Activated naive CD4-positive, alpha-beta T cell treated with anti-CD3 and anti-CD28 coated beads, Interleukin-2, amount 10 ng/mL, durations not matched to agents 7 days and 5 days (primary cell): ENCODE measurements around the gene GP1BA.

Experiments used
- CTCF ChIA-PET: fragments of 350-600 bp; sonication (Branson Sonifier 250); formaldehyde crosslinking; loops from one replicate; lab custom pipeline; 2021; ENCODE audit warnings: antibody characterized with exemption; lab: Charles Lee
- DNase-seq: peaks from one replicate; pipeline ENCODE4 v3.0.0-alpha.2; 2020
- H3K27ac Mint-ChIP-seq: one replicate; pipeline ENCODE4 v1.8.0; 2021; ENCODE audit warnings: mild to moderate bottlenecking, moderate library complexity, mixed read lengths
- H3K27me3 Mint-ChIP-seq: one replicate; pipeline ENCODE4 v1.8.0; 2021; ENCODE audit warnings: mild to moderate bottlenecking, mixed read lengths
- H3K36me3 Mint-ChIP-seq: one replicate; pipeline ENCODE4 v1.8.0; 2021; ENCODE audit warnings: mixed read lengths
- H3K4me1 Mint-ChIP-seq: one replicate; pipeline ENCODE4 v1.8.0; 2021; ENCODE audit warnings: mixed read lengths
- H3K4me3 Mint-ChIP-seq: one replicate; pipeline ENCODE4 v1.8.0; 2021; ENCODE audit warnings: mild to moderate bottlenecking, moderate library complexity, mixed read lengths
- H3K9me3 Mint-ChIP-seq: one replicate; pipeline ENCODE4 v1.8.0; 2021; ENCODE audit warnings: mixed read lengths

GP1BA gene

GRCh38 chr17:4931963-4932362, at the start of gene GP1BA:
Gene GP1BA (plus strand): TSS chr17:4932277. CDS start chr17:4932605, 328 bp downstream.
- peak within 1 kb of the TSS; percentile 20 for H3K27ac Mint-ChIP-seq
- peaks cover 29% of the 10 kb centered on the region for H3K36me3 Mint-ChIP-seq
- no peaks in the 10 kb centered on the region for H3K9me3 Mint-ChIP-seq
- no peak for DNase-seq
- CTCF ChIA-PET, result no interaction called here
- H3K4me3 Mint-ChIP-seq, result no peak within 1 kb of the TSS
- H3K4me1 Mint-ChIP-seq, result peaks cover 25% of the 10 kb centered on the region
- peaks cover 8% of the 10 kb centered on the region for H3K27me3 Mint-ChIP-seq

DNA sequence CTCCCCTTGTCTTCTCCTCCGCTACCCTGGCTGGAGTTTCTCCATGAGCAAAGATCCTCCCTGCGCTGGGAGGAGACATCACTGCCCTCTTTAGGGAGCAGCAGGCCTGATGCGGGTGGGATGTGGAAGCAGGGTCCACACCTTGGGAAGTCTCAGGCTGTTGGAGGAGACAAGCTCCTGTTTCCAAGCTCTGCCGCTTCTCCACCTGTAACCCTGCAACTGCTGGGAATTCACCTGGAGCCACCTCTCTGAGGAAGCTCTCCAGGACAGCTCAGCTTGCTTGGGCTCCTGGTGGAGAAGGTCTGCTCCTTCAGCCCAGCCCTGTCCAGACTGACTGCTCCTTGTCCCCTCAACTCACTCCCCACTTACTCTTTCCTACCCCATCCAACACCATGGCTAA, 47.6 kb upstream of the GP1BA start:
- peaks cover 3% of the 10 kb centered on the region for H3K4me1 Mint-ChIP-seq
- no peak overlapping the region for H3K4me3 Mint-ChIP-seq
- no peaks in the 10 kb centered on the region for H3K9me3 Mint-ChIP-seq
- H3K27me3 Mint-ChIP-seq, result no peaks in the 10 kb centered on the region
- no peak overlapping the region for H3K27ac Mint-ChIP-seq
- no peak for DNase-seq
- CTCF ChIA-PET, result interaction anchor here (0.8 to 1.3 kb wide), 3 partner anchors 9 to 152 kb away, joined by 3 to 4 read pairs (median 3); no protein-coding TSS in a partner anchor
- peaks cover 33% of the 10 kb centered on the region for H3K36me3 Mint-ChIP-seq

DNA sequence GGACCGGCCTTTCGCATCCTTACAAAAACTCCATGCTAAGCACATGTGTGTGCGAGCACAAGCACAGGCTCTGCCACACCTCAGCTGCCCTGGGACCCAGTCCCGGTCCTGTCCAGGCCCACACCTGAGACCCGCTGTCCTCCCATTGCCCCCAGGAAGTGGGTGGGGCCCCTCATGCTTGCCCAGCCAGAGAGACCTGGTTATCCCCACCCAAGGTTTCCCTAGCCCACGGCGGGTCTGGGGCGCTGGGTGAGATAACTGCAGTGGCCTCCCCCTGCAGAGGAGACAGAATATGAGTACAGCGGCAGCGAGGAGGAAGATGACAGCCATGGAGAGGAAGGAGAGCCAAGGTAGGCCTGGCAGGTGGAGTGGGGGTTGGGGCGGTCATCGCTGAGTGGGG, 45.2 kb upstream of the GP1BA start:
- H3K27me3 Mint-ChIP-seq, result no peaks in the 10 kb centered on the region
- no peak overlapping the region for H3K4me3 Mint-ChIP-seq
- no peak overlapping the region for H3K27ac Mint-ChIP-seq
- peaks cover 41% of the 10 kb centered on the region for H3K36me3 Mint-ChIP-seq
- peaks cover 3% of the 10 kb centered on the region for H3K4me1 Mint-ChIP-seq
- DNase-seq, result no peak
- no peaks in the 10 kb centered on the region for H3K9me3 Mint-ChIP-seq
- CTCF ChIA-PET, result interaction anchor here (1.9 kb wide), 1 partner anchor 177 kb away, joined by 4 read pairs; the partner anchor contains the start of gene ARRB2

DNA sequence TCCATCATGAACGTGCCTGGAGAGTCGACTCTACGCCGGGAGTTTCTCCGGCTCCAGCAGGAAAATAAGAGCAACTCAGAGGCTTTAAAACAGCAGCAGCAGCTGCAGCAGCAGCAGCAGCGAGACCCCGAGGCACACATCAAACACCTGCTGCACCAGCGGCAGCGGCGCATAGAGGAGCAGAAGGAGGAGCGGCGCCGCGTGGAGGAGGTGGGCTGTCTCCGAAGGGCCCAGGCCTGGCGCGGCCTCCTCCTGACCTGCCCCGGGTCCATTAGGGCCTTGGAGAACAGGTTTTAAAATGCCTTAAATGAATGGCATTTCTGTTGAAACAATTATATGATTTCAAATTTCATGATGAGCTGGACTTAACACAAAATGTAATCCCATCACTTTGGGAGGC, 44.5 kb upstream of the GP1BA start:
- Mint-ChIP-seq H3K4me1 (peaks cover 3% of the 10 kb centered on the region), H3K27ac (no peak overlapping the region), H3K27me3 (no peaks in the 10 kb centered on the region), H3K36me3 (peaks cover 40% of the 10 kb centered on the region), H3K9me3 (no peaks in the 10 kb centered on the region), H3K4me3 (no peak overlapping the region)
- no peak for DNase-seq
- CTCF ChIA-PET, result interaction anchor here (0.8 to 1.9 kb wide), 5 partner anchors 57 to 320 kb away, joined by 3 to 5 read pairs (median 4); partner anchors contain the start of gene ARRB2

- no peaks in the 10 kb centered on the region for H3K9me3 Mint-ChIP-seq
- H3K4me3 Mint-ChIP-seq, result no peak overlapping the region
- H3K4me1 Mint-ChIP-seq, result peaks cover 3% of the 10 kb centered on the region
- no peak overlapping the region for H3K27ac Mint-ChIP-seq
- H3K36me3 Mint-ChIP-seq, result peaks cover 41% of the 10 kb centered on the region
- CTCF ChIA-PET, result interaction anchor here (0.6 to 1.3 kb wide), 3 partner anchors 8 to 99 kb away, joined by 3 to 5 read pairs (median 3); partner anchors contain the start of gene C17orf107
- no peak for DNase-seq
- H3K27me3 Mint-ChIP-seq, result no peaks in the 10 kb centered on the region
Observed at GRCh38 chr17:4891411-4892410, 40.4 kb upstream of the GP1BA start.

GRCh38 chr17:4892499-4893221, 39.4 kb upstream of the GP1BA start:
- Mint-ChIP-seq H3K4me1 (peaks cover 3% of the 10 kb centered on the region), H3K9me3 (no peaks in the 10 kb centered on the region), H3K36me3 (peaks cover 40% of the 10 kb centered on the region), H3K27ac (no peak overlapping the region), H3K27me3 (no peaks in the 10 kb centered on the region), H3K4me3 (no peak overlapping the region)
- DNase-seq, result no peak
- CTCF ChIA-PET, result no interaction called here

DNA sequence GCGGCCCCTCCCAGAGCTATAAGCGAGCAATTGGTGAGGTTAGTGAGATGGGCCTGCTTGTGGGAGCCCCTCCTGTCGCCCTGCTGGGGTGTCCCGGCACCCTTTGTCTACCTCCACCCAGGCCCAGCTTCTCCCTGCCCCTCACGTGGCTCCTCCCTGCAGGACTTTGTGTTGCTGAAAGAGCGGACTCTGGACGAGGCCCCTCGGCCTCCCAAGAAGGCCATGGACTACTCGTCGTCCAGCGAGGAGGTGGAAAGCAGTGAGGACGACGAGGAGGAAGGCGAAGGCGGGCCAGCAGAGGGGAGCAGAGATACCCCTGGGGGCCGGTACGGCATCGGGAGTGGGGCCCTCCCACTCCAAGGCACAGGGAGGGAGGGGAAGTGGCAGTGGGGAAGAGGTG, 38.8 kb upstream of the GP1BA start:
- Mint-ChIP-seq H3K4me3 (no peak overlapping the region), H3K27ac (no peak overlapping the region), H3K27me3 (no peaks in the 10 kb centered on the region), H3K9me3 (no peaks in the 10 kb centered on the region), H3K4me1 (peaks cover 4% of the 10 kb centered on the region), H3K36me3 (peaks cover 40% of the 10 kb centered on the region)
- no peak for DNase-seq
- CTCF ChIA-PET, result no interaction called here

GRCh38 chr17:4893721-4894560, 38.1 kb upstream of the GP1BA start:
- Mint-ChIP-seq H3K27me3 (peaks cover 4% of the 10 kb centered on the region), H3K4me1 (peaks cover 8% of the 10 kb centered on the region), H3K4me3 (no peak overlapping the region), H3K27ac (no peak overlapping the region), H3K36me3 (peaks cover 37% of the 10 kb centered on the region), H3K9me3 (no peaks in the 10 kb centered on the region)
- CTCF ChIA-PET, result no interaction called here
- no peak for DNase-seq

GRCh38 chr17:4895121-4895520, 37.0 kb upstream of the GP1BA start:
- Mint-ChIP-seq H3K4me1 (peaks cover 14% of the 10 kb centered on the region), H3K27ac (no peak overlapping the region), H3K9me3 (no peaks in the 10 kb centered on the region), H3K36me3 (peaks cover 34% of the 10 kb centered on the region), H3K4me3 (no peak overlapping the region), H3K27me3 (peaks cover 14% of the 10 kb centered on the region)
- no peak for DNase-seq
- CTCF ChIA-PET, result no interaction called here

DNA sequence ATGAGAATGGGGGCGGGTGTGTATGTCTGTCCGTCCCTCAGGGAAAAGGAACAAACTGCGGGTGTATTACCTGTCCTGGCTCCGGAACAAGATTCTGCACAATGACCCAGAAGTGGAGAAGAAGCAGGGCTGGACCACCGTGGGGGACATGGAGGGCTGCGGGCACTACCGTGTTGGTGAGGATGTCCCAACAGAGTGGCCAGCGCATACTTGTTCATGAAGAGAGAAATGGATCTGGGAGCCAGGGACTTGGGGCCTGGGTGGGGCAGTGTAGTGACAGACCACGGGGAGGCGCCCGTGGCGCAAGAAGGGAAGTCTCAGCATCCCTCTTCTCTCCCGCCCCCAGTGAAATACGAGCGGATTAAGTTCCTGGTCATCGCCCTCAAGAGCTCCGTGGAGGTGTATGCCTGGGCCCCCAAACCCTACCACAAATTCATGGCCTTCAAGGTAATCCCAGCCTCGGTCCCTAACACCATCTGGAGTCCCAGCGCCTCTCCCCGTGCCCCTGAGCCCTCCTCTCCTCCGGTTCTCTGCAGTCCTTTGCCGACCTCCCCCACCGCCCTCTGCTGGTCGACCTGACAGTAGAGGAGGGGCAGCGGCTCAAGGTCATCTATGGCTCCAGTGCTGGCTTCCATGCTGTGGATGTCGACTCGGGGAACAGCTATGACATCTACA, 36.3 kb upstream of the GP1BA start:
- peak overlapping the region; percentile 28 for H3K27ac Mint-ChIP-seq
- no peaks in the 10 kb centered on the region for H3K9me3 Mint-ChIP-seq
- no peak overlapping the region for H3K4me3 Mint-ChIP-seq
- CTCF ChIA-PET, result no interaction called here
- H3K27me3 Mint-ChIP-seq, result peaks cover 21% of the 10 kb centered on the region
- no peak for DNase-seq
- H3K36me3 Mint-ChIP-seq, result peaks cover 29% of the 10 kb centered on the region
- peaks cover 19% of the 10 kb centered on the region for H3K4me1 Mint-ChIP-seq

DNA sequence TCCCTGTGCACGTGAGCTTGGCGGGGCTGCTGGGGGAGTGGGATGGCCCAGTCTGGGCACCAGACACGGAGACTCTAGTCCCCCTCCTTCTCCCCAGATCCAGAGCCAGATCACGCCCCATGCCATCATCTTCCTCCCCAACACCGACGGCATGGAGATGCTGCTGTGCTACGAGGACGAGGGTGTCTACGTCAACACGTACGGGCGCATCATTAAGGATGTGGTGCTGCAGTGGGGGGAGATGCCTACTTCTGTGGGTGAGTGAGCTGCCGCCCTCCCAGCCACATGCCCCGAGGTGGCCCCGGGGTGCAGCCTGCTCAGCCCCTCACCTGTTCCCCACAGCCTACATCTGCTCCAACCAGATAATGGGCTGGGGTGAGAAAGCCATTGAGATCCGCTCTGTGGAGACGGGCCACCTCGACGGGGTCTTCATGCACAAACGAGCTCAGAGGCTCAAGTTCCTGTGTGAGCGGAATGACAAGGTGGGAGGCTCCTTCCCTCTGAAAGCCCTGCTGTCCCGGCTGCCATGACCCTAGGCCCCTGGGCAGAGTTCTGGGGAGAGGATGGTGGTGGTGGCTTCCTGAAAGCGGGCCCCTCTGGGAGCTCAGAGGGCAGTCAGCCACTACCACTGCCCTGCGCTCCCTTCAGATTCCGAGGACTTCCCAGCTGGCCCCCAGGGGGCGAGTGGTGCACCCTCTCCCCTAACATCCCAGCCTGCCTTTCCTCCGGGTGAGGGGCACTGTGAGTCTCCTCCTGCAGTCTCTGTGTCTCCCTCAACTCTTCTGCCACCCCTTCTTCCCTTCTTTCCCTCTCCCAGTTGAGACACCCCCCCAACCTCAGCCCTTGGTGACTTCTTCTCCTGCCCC, 35.5 kb upstream of the GP1BA start:
- DNase-seq, result no peak
- H3K4me1 Mint-ChIP-seq, result peaks cover 23% of the 10 kb centered on the region
- CTCF ChIA-PET, result no interaction called here
- no peak overlapping the region for H3K4me3 Mint-ChIP-seq
- H3K9me3 Mint-ChIP-seq, result no peaks in the 10 kb centered on the region
- peaks cover 24% of the 10 kb centered on the region for H3K27me3 Mint-ChIP-seq
- H3K27ac Mint-ChIP-seq, result no peak overlapping the region
- peaks cover 26% of the 10 kb centered on the region for H3K36me3 Mint-ChIP-seq

DNA sequence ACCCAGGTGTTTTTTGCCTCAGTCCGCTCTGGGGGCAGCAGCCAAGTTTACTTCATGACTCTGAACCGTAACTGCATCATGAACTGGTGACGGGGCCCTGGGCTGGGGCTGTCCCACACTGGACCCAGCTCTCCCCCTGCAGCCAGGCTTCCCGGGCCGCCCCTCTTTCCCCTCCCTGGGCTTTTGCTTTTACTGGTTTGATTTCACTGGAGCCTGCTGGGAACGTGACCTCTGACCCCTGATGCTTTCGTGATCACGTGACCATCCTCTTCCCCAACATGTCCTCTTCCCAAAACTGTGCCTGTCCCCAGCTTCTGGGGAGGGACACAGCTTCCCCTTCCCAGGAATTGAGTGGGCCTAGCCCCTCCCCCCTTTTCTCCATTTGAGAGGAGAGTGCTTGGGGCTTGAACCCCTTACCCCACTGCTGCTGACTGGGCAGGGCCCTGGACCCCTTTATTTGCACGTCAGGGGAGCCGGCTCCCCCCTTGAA, 34.8 kb upstream of the GP1BA start:
- no peaks in the 10 kb centered on the region for H3K9me3 Mint-ChIP-seq
- no peak overlapping the region for H3K4me3 Mint-ChIP-seq
- DNase-seq, result no peak
- peaks cover 28% of the 10 kb centered on the region for H3K27me3 Mint-ChIP-seq
- no peak overlapping the region for H3K27ac Mint-ChIP-seq
- H3K36me3 Mint-ChIP-seq, result peaks cover 26% of the 10 kb centered on the region
- CTCF ChIA-PET, result no interaction called here
- H3K4me1 Mint-ChIP-seq, result peaks cover 24% of the 10 kb centered on the region
